PC-9 (cell line): Measurements from ENCODE around the gene PRDM16.

Experiments used
- CTCF ChIP-seq: fragments of 200-600 bp; sonication (generic); conservative IDR thresholded peaks from 2 replicates; pipeline ENCODE4 v1.6.1; 2017; ENCODE audit warnings: mixed run types, antibody characterized with exemption, mild to moderate bottlenecking, moderate library complexity
- EZH2 ChIP-seq: fragments of 200-600 bp; sonication (generic); IDR thresholded peaks from 2 replicates; pipeline ENCODE4 v1.8.0; 2017; ENCODE audit warnings: antibody characterized with exemption, low read depth

- no peak for TF ChIP-seq CTCF
- no peak for TF ChIP-seq EZH2
Observed at GRCh38 chr1:3377604-3378279, 308.7 kb downstream of the PRDM16 start.
